ENCODE measurements around the gene SAMHD1.

DNA sequence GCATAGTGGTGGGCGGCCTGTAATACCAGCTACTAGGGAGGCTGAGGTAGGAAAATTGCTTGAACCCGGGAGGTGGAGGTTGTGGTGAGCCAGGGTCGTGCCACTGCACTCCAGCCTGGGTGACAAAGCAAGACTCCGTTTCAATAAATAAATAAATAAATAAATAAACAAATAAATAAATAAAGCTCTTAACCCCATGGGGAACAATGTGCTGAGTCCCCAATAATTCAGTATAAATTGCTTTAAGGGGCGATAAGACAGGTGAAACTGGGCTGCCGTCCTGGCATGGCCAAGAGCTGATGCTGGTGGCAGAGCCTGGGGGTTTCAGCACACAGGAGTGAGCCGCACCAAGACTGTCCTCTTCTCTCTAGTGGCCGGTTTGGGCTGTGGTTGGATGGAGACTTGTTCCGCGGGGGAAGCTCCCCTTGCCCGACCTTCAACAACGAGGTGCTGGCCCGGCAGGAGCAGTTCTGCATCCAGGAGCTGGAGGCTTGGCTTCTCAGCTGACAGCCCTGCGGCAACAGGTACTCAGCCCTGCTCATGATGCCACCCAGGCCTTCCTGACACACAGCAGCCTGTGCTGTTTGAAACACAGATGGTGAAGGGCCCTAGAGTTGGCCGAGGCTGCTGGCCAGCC, 62.5 kb downstream of the SAMHD1 start:
- TF ChIP-seq, protein P1, sequence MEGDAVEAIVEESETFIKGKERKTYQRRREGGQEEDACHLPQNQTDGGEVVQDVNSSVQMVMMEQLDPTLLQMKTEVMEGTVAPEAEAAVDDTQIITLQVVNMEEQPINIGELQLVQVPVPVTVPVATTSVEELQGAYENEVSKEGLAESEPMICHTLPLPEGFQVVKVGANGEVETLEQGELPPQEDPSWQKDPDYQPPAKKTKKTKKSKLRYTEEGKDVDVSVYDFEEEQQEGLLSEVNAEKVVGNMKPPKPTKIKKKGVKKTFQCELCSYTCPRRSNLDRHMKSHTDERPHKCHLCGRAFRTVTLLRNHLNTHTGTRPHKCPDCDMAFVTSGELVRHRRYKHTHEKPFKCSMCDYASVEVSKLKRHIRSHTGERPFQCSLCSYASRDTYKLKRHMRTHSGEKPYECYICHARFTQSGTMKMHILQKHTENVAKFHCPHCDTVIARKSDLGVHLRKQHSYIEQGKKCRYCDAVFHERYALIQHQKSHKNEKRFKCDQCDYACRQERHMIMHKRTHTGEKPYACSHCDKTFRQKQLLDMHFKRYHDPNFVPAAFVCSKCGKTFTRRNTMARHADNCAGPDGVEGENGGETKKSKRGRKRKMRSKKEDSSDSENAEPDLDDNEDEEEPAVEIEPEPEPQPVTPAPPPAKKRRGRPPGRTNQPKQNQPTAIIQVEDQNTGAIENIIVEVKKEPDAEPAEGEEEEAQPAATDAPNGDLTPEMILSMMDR (IDR thresholded peaks at IDR 0.05): no peak
- TF ChIP-seq ZFX (IDR thresholded peaks at IDR 0.05; ENCODE audit: borderline replicate concordance): no peak
